Bronchial epithelial cell (primary cell): ENCODE measurements around the gene BFSP2. TPM values are rescaled to one million over a fixed set of nuclear protein-coding genes. Genes with fewer than 3 reads are reported as not detected.
"Not testable (repeated sequence)": the region's sequence is repeated elsewhere in the genome, so short reads cannot be mapped to it uniquely, and the experiment has no call there.

Source experiments
- DNase-seq: peaks from one replicate; pipeline ENCODE4 v3.0.0-alpha.2; 2010; ENCODE audit warnings: low read depth
- FAIRE-seq: peaks from 2 replicates; lab custom pipeline; 2011; peaks lifted over from hg19 to GRCh38; lab: Jason Lieb, UNC
- H3K27me3 ChIP-seq: 2 replicates; pipeline ENCODE4 v1.5.1; 2011; ENCODE audit warnings: low read length; ENCODE audit not compliant: control insufficient read depth, insufficient read depth
- H3K36me3 ChIP-seq: 2 replicates; pipeline ENCODE4 v1.5.1; 2011; ENCODE audit warnings: low read length; ENCODE audit not compliant: control insufficient read depth, insufficient read depth
- H3K4me3 ChIP-seq: 2 replicates; pipeline ENCODE4 v1.5.1; 2011; ENCODE audit warnings: mild to moderate bottlenecking, low read depth, low read length, control low read depth
- total RNA-seq: library from RNA; depleted of rRNA; stranded (reverse); fragments of >200 nt; gene quantifications from 2 replicates; pipeline ENCODE4 v1.2.1, GENCODE V29; 2014
- TF ChIP-seq, protein P1 (sequence below): IDR thresholded peaks from 2 replicates; pipeline ENCODE4 v1.5.1; 2011; ENCODE audit warnings: mild to moderate bottlenecking, moderate library complexity, low read length, control low read depth, inconsistent platforms; ENCODE audit not compliant: insufficient read depth, severe bottlenecking

The BFSP2 gene
- total RNA-seq, 1 donor from 2014 or later, result not detected

DNA sequence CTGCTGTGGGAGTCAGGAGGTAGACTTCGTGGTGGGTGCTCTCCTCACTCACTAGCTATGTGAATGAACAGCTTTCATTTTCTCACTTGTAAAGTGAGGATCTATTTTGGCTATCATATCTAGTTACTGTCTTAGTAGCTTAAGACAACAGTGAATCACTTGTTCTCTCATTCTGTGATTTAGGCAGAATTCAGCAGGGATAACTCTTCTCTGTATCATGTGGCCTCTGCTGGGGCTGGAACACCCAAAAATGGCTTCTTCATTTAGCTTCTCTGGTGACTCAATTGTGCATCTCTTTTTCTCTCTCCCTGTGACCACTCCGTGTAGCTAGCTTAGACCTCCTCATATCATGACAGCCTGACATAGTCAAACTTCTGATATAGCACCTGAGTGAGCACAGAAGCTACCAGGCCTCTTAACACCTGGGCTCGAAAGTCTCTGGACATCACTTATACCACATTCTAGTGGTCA lies 68.4 kb downstream of the BFSP2 start:
- no peaks in the 10 kb centered on the region for H3K36me3 ChIP-seq
- DNase-seq (no peak), FAIRE-seq (no peak)
- no peaks in the 10 kb centered on the region for H3K27me3 ChIP-seq
- TF ChIP-seq, protein P1, sequence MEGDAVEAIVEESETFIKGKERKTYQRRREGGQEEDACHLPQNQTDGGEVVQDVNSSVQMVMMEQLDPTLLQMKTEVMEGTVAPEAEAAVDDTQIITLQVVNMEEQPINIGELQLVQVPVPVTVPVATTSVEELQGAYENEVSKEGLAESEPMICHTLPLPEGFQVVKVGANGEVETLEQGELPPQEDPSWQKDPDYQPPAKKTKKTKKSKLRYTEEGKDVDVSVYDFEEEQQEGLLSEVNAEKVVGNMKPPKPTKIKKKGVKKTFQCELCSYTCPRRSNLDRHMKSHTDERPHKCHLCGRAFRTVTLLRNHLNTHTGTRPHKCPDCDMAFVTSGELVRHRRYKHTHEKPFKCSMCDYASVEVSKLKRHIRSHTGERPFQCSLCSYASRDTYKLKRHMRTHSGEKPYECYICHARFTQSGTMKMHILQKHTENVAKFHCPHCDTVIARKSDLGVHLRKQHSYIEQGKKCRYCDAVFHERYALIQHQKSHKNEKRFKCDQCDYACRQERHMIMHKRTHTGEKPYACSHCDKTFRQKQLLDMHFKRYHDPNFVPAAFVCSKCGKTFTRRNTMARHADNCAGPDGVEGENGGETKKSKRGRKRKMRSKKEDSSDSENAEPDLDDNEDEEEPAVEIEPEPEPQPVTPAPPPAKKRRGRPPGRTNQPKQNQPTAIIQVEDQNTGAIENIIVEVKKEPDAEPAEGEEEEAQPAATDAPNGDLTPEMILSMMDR, result no peak
- H3K4me3 ChIP-seq, result no peak overlapping the region

DNA sequence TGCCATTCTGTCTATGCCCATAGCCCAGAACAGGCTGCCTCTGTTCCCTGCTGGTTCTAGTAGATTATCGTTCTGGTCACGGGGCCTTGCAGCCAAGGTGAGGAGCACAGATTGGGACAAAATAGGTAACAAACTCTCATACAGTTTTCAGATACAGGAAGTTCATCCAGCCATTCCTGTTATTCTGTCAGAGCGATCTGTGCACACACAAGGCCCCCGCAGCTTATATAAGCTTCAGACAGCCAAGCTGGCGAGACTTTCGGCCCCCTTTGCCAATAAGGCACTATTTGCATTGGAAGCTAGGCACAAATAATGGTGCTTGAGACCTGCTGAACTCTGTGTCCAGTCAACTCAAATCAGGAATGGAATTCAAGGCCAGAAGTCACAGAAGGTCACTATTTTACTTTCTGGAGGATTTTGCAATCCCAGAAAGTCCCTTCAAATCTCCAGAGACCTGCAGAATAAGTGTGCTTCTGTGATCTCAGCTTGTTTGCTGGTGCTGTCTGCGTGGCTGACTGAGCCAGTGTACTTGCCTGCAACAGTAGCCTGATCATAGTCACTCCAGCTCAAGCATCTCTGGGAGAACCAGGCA lies 69.4 kb downstream of the BFSP2 start:
- TF ChIP-seq, protein P1, result no peak

DNA sequence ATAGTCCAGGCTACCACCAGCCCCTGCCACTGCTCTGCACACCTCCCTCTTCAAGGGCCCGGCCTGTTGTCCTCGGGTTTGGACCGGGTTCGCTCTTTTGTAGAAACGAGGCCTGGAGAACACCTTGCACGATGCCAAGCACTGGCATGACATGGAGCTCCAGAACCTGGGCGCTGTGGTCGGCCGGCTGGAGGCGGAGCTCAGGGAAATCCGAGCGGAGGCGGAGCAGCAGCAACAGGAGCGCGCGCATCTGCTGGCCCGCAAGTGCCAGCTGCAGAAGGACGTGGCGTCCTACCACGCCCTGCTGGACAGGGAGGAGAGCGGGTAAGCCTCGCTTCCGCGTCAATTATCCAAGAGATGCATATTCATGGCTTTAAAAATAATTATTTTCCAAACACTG lies 72.4 kb downstream of the BFSP2 start:
- no peak for FAIRE-seq
- peak; percentile 8 for DNase-seq
- TF ChIP-seq, protein P1, result no peak
- Histone ChIP-seq H3K4me3 (no peak overlapping the region), H3K36me3 (no peaks in the 10 kb centered on the region), H3K27me3 (no peaks in the 10 kb centered on the region)

More for the DNA sequence above, 69.4 kb downstream of the BFSP2 start:
- no peaks in the 10 kb centered on the region for H3K27me3 ChIP-seq
- no peak for DNase-seq
- H3K36me3 ChIP-seq, result no peaks in the 10 kb centered on the region
- FAIRE-seq, result no peak
- H3K4me3 ChIP-seq, result no peak overlapping the region

DNA sequence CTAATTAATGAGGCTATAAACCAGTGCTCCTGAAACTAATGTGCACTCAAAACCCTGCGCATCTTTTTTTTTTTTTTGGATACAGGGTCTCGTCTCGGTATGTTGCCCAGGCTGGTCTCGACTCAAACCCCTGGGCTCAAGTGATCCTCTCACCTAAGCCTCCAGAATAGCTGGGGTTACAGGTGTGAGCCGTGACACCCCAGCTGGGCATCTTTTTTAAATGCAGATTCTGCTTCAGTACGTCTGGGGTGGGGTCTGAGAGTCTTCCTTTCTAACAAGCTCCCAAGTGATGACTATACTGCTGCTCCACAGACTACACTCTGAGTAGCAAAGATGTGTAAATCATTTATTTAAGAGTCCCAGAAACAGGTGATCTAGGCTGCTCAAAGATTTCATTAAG lies 73.0 kb downstream of the BFSP2 start:
- DNase-seq, result no peak
- H3K36me3 ChIP-seq, result no peaks in the 10 kb centered on the region
- H3K27me3 ChIP-seq, result no peaks in the 10 kb centered on the region
- no peak overlapping the region for H3K4me3 ChIP-seq
- no peak for FAIRE-seq
- TF ChIP-seq, protein P1, result no peak

- not testable (repeated sequence) for H3K27me3 ChIP-seq, H3K4me3 ChIP-seq, FAIRE-seq, H3K36me3 ChIP-seq, DNase-seq
Measured at GRCh38 chr3:133473472-133474191, 73.8 kb downstream of the BFSP2 start.

- Histone ChIP-seq H3K27me3 (no peaks in the 10 kb centered on the region), H3K4me3 (no peak overlapping the region), H3K36me3 (no peaks in the 10 kb centered on the region)
- DNase-seq (no peak), FAIRE-seq (no peak)
- TF ChIP-seq, protein P1, result no peak
Measured at GRCh38 chr3:133474251-133474801, 74.5 kb downstream of the BFSP2 start.
